ENCODE data around the gene PAQR6.

Gene PAQR6

GRCh38 chr1:156196445-156196844 lies 51.4 kb downstream of the PAQR6 start:
- DNase-seq (ENCODE audit: low spot score) (no peak), ATAC-seq (ENCODE audit: low read depth) (no peak)
- no peaks in the 10 kb centered on the region for H3K27me3 ChIP-seq (ENCODE audit: insufficient read depth, poor library complexity, severe bottlenecking)
- no peak overlapping the region for H3K27ac ChIP-seq (ENCODE audit: poor library complexity, severe bottlenecking)
- H3K36me3 ChIP-seq (ENCODE audit: low read depth), result peaks cover 13% of the 10 kb centered on the region
- H3K4me3 ChIP-seq (ENCODE audit: severe bottlenecking), result no peak overlapping the region
- no peaks in the 10 kb centered on the region for H3K9me3 ChIP-seq (ENCODE audit: severe bottlenecking)
- no peak for TF ChIP-seq CTCF (IDR thresholded peaks at IDR 0.05; ENCODE audit: poor library complexity, severe bottlenecking)
- peaks cover 4% of the 10 kb centered on the region for H3K4me1 ChIP-seq (ENCODE audit: insufficient read depth, poor library complexity, severe bottlenecking)

GRCh38 chr1:156195853-156196252 lies 52.0 kb downstream of the PAQR6 start:
- no peak overlapping the region for H3K4me3 ChIP-seq (ENCODE audit: severe bottlenecking)
- H3K4me1 ChIP-seq (ENCODE audit: insufficient read depth, poor library complexity, severe bottlenecking), result peaks cover 4% of the 10 kb centered on the region
- TF ChIP-seq CTCF (IDR thresholded peaks at IDR 0.05; ENCODE audit: poor library complexity, severe bottlenecking), result no peak
- H3K27me3 ChIP-seq (ENCODE audit: insufficient read depth, poor library complexity, severe bottlenecking), result no peaks in the 10 kb centered on the region
- H3K27ac ChIP-seq (ENCODE audit: poor library complexity, severe bottlenecking), result no peak overlapping the region
- ATAC-seq (ENCODE audit: low read depth) (no peak), DNase-seq (ENCODE audit: low spot score) (no peak)
- H3K9me3 ChIP-seq (ENCODE audit: severe bottlenecking), result no peaks in the 10 kb centered on the region
- H3K36me3 ChIP-seq (ENCODE audit: low read depth), result peaks cover 13% of the 10 kb centered on the region

GRCh38 chr1:156194300-156194652 lies 53.6 kb downstream of the PAQR6 start:
- H3K27ac ChIP-seq (ENCODE audit: poor library complexity, severe bottlenecking), result peak overlapping the region; percentile 48
- H3K27me3 ChIP-seq (ENCODE audit: insufficient read depth, poor library complexity, severe bottlenecking), result no peaks in the 10 kb centered on the region
- DNase-seq (ENCODE audit: low spot score) (no peak), ATAC-seq (ENCODE audit: low read depth) (no peak)
- H3K4me3 ChIP-seq (ENCODE audit: severe bottlenecking), result peak overlapping the region; percentile 73
- peaks cover 4% of the 10 kb centered on the region for H3K4me1 ChIP-seq (ENCODE audit: insufficient read depth, poor library complexity, severe bottlenecking)
- no peaks in the 10 kb centered on the region for H3K9me3 ChIP-seq (ENCODE audit: severe bottlenecking)
- peaks cover 7% of the 10 kb centered on the region; the same call in 1 of the 2 replicates for H3K36me3 ChIP-seq (ENCODE audit: low read depth)
- TF ChIP-seq CTCF (IDR thresholded peaks at IDR 0.05; ENCODE audit: poor library complexity, severe bottlenecking), result no peak

GRCh38 chr1:156193488-156194299 lies 54.2 kb downstream of the PAQR6 start, which contains the start of gene SLC25A44:
SLC25A44 (plus strand) TSS chr1:156194104; CDS start chr1:156199848, 5,744 bp downstream.
- Histone ChIP-seq H3K4me1 (ENCODE audit: insufficient read depth, poor library complexity, severe bottlenecking) (peaks cover 4% of the 10 kb centered on the region), H3K9me3 (ENCODE audit: severe bottlenecking) (no peaks in the 10 kb centered on the region), H3K4me3 (ENCODE audit: severe bottlenecking) (peak within 1 kb of the TSS; percentile 73), H3K27ac (ENCODE audit: poor library complexity, severe bottlenecking) (peak within 1 kb of the TSS; percentile 48), H3K36me3 (ENCODE audit: low read depth) (peaks cover 7% of the 10 kb centered on the region; the same call in 1 of the 2 replicates), H3K27me3 (ENCODE audit: insufficient read depth, poor library complexity, severe bottlenecking) (no peaks in the 10 kb centered on the region)
- ATAC-seq (ENCODE audit: low read depth), result peak; percentile 98
- peak; percentile 40 for TF ChIP-seq CTCF (IDR thresholded peaks at IDR 0.05; ENCODE audit: poor library complexity, severe bottlenecking)
- peak; percentile 93 for DNase-seq (ENCODE audit: low spot score)
